ENCODE data around the gene RCC2.
"Not testable (repeated sequence)": the region's sequence is repeated elsewhere in the genome, so short reads cannot be mapped to it uniquely, and the experiment has no call there.

RCC2 gene

GRCh38 chr1:17466359-17466758, 26.9 kb upstream of the RCC2 start:
- Histone ChIP-seq H3K9me3 (ENCODE audit: control insufficient read depth, insufficient read depth, low read length) (no peaks in the 10 kb centered on the region), H3K4me1 (ENCODE audit: control insufficient read depth, insufficient read depth, low read length) (peaks cover 6% of the 10 kb centered on the region), H3K36me3 (ENCODE audit: control insufficient read depth, insufficient read depth, low read length) (no peaks in the 10 kb centered on the region), H3K9ac (ENCODE audit: low read depth, low read length) (no peak overlapping the region), H3K4me3 (ENCODE audit: low read depth, low read length) (no peak overlapping the region), H3K27me3 (ENCODE audit: control insufficient read depth, insufficient read depth, low read length) (peaks cover 4% of the 10 kb centered on the region)

GRCh38 chr1:17465228-17465627, 25.8 kb upstream of the RCC2 start:
- Histone ChIP-seq H3K36me3 (ENCODE audit: control insufficient read depth, insufficient read depth, low read length) (no peaks in the 10 kb centered on the region), H3K4me3 (ENCODE audit: low read depth, low read length) (no peak overlapping the region), H3K9me3 (ENCODE audit: control insufficient read depth, insufficient read depth, low read length) (no peaks in the 10 kb centered on the region), H3K9ac (ENCODE audit: low read depth, low read length) (no peak overlapping the region), H3K4me1 (ENCODE audit: control insufficient read depth, insufficient read depth, low read length) (peaks cover 3% of the 10 kb centered on the region), H3K27me3 (ENCODE audit: control insufficient read depth, insufficient read depth, low read length) (peaks cover 4% of the 10 kb centered on the region)

GRCh38 chr1:17463991-17464390, 24.5 kb upstream of the RCC2 start:
- H3K4me3 ChIP-seq (ENCODE audit: low read depth, low read length), result no peak overlapping the region
- no peaks in the 10 kb centered on the region for H3K9me3 ChIP-seq (ENCODE audit: control insufficient read depth, insufficient read depth, low read length)
- H3K9ac ChIP-seq (ENCODE audit: low read depth, low read length), result no peak overlapping the region
- peaks cover 4% of the 10 kb centered on the region for H3K27me3 ChIP-seq (ENCODE audit: control insufficient read depth, insufficient read depth, low read length)
- H3K4me1 ChIP-seq (ENCODE audit: control insufficient read depth, insufficient read depth, low read length), result peaks cover 3% of the 10 kb centered on the region
- H3K36me3 ChIP-seq (ENCODE audit: control insufficient read depth, insufficient read depth, low read length), result no peaks in the 10 kb centered on the region

- no peaks in the 10 kb centered on the region for H3K36me3 ChIP-seq (ENCODE audit: control insufficient read depth, insufficient read depth, low read length)
- H3K4me3 ChIP-seq (ENCODE audit: low read depth, low read length), result no peak overlapping the region
- H3K27me3 ChIP-seq (ENCODE audit: control insufficient read depth, insufficient read depth, low read length), result peaks cover 3% of the 10 kb centered on the region
- no peaks in the 10 kb centered on the region for H3K9me3 ChIP-seq (ENCODE audit: control insufficient read depth, insufficient read depth, low read length)
- no peaks in the 10 kb centered on the region for H3K4me1 ChIP-seq (ENCODE audit: control insufficient read depth, insufficient read depth, low read length)
- H3K9ac ChIP-seq (ENCODE audit: low read depth, low read length), result no peak overlapping the region
Observed at GRCh38 chr1:17462669-17463068, 23.2 kb upstream of the RCC2 start.

DNA sequence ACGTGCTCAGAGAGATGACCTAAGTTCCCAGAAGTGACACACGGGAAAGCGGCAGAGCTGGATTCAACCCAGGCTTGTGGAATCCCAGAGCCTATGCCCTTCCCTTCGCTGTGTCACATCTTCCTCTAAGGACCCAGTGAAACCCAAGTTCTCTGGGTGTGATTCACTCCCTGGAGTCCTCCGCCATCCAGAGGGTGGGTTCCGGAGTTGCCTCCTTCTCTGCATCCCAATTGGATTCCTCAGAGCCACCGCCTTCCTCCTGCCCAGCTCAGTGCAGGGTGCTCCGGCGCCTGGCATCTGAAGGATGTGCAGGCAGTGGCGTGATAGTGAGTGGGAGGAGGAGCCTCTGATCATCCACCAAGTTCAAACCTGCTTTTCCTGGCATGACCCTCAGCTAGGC, 20.7 kb upstream of the RCC2 start:
- H3K27me3 ChIP-seq (ENCODE audit: control insufficient read depth, insufficient read depth, low read length), result no peaks in the 10 kb centered on the region

DNA sequence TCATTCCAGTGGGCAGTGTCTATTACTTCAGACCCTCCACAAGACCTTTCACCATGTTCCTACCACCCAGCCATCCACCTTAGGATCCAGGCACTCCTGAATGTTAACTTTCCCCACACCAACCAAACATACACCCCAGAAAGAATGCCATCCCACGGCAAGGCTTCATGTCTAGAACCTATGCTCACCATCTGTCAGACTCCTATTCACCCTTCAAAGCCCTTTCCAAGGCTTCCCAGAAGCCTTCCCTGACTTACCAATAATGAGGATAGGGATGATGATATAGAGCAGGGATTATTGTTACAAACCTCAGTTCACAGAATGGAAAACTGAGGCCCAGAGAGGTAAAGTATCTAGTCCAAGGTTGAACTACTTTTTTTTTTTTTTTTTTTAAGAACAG, 19.3 kb upstream of the RCC2 start:
- H3K9ac ChIP-seq (ENCODE audit: low read depth, low read length), result no peak overlapping the region
- H3K9me3 ChIP-seq (ENCODE audit: control insufficient read depth, insufficient read depth, low read length), result no peaks in the 10 kb centered on the region
- no peaks in the 10 kb centered on the region for H3K27me3 ChIP-seq (ENCODE audit: control insufficient read depth, insufficient read depth, low read length)
- no peaks in the 10 kb centered on the region for H3K36me3 ChIP-seq (ENCODE audit: control insufficient read depth, insufficient read depth, low read length)
- no peak overlapping the region for H3K4me3 ChIP-seq (ENCODE audit: low read depth, low read length)
- H3K4me1 ChIP-seq (ENCODE audit: control insufficient read depth, insufficient read depth, low read length), result no peaks in the 10 kb centered on the region

More for the DNA sequence above, 20.7 kb upstream of the RCC2 start:
- H3K36me3 ChIP-seq (ENCODE audit: control insufficient read depth, insufficient read depth, low read length), result no peaks in the 10 kb centered on the region
- no peaks in the 10 kb centered on the region for H3K4me1 ChIP-seq (ENCODE audit: control insufficient read depth, insufficient read depth, low read length)
- H3K9ac ChIP-seq (ENCODE audit: low read depth, low read length), result no peak overlapping the region
- H3K9me3 ChIP-seq (ENCODE audit: control insufficient read depth, insufficient read depth, low read length), result no peaks in the 10 kb centered on the region
- no peak overlapping the region for H3K4me3 ChIP-seq (ENCODE audit: low read depth, low read length)

DNA sequence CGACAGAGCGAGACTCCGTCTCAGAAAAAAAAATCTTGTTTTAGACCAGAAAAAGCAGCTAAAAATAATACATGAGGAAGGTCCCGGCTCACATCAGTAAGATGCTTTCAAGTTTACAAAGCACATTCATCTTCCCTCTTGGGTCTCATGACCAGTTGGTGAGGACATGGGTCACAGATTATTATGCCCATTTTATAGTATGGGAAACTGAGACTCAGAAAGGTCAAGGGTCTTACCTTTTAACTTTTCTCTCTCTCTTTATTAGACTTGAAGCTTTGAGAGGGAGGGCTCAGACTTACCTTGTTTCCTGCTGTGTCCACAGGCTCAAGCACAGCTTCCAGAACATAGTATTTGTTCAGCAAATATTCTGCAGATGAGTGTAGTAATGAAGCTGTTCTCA, 13.2 kb upstream of the RCC2 start:
- Histone ChIP-seq H3K4me1 (ENCODE audit: control insufficient read depth, insufficient read depth, low read length) (no peaks in the 10 kb centered on the region), H3K36me3 (ENCODE audit: control insufficient read depth, insufficient read depth, low read length) (no peaks in the 10 kb centered on the region), H3K9ac (ENCODE audit: low read depth, low read length) (no peak overlapping the region), H3K27me3 (ENCODE audit: control insufficient read depth, insufficient read depth, low read length) (no peaks in the 10 kb centered on the region), H3K4me3 (ENCODE audit: low read depth, low read length) (no peak overlapping the region), H3K9me3 (ENCODE audit: control insufficient read depth, insufficient read depth, low read length) (no peaks in the 10 kb centered on the region)

DNA sequence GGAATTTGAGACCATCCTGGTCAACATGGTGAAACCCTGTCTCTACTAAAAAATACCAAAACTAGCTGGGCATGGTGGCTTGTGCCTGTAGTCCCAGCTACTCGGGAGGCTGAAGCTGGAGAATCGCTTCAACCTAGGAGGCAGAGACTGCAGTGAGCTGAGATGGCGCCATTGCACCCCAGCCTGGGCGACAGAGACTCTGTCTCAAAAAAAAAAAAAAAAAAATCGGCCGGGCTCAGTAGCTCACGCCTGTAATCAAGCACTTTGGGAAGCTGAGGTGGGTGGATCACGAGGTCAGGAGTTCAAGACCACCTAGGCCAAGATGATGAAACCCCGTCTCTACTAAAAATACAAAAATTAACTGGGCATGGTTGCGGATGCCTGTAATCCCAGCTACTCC, 12.7 kb upstream of the RCC2 start:
- H3K36me3 ChIP-seq (ENCODE audit: control insufficient read depth, insufficient read depth, low read length); H3K4me3 ChIP-seq (ENCODE audit: low read depth, low read length); H3K27me3 ChIP-seq (ENCODE audit: control insufficient read depth, insufficient read depth, low read length); H3K4me1 ChIP-seq (ENCODE audit: control insufficient read depth, insufficient read depth, low read length); H3K9me3 ChIP-seq (ENCODE audit: control insufficient read depth, insufficient read depth, low read length): not testable (repeated sequence)
- peak overlapping the region; percentile 12 for H3K9ac ChIP-seq (ENCODE audit: low read depth, low read length)

- Histone ChIP-seq H3K4me3 (ENCODE audit: low read depth, low read length) (no peak overlapping the region), H3K9ac (ENCODE audit: low read depth, low read length) (peak overlapping the region; percentile 12), H3K36me3 (ENCODE audit: control insufficient read depth, insufficient read depth, low read length) (no peaks in the 10 kb centered on the region)
Observed at GRCh38 chr1:17451731-17452130, 12.3 kb upstream of the RCC2 start.

DNA sequence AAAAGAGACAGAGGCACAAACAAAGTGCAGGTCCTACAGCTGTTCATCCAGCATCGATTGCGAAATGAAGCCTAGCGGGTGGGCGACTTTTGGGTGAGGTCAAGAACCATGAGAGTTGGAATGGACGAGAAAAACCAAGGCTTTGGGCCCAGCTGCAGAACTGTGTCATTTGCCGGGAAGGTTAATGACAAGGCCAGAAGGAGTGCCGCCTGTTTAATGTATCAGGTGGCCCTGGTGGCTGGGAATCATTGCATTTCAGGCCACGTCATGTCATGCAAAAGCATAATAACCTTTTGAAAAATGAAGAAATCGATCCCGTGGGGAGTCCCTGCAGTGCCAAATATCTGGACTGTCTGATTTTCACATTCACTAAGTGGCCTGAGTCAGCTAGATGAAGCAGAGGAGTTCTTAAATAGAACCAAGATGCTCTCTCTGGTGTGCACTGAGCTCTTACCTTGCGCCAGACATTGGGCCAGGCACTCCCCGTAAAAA, 8.1 kb upstream of the RCC2 start:
- Histone ChIP-seq H3K9ac (ENCODE audit: low read depth, low read length) (no peak overlapping the region), H3K27me3 (ENCODE audit: control insufficient read depth, insufficient read depth, low read length) (no peaks in the 10 kb centered on the region), H3K36me3 (ENCODE audit: control insufficient read depth, insufficient read depth, low read length) (no peaks in the 10 kb centered on the region), H3K4me3 (ENCODE audit: low read depth, low read length) (no peak overlapping the region), H3K9me3 (ENCODE audit: control insufficient read depth, insufficient read depth, low read length) (no peaks in the 10 kb centered on the region), H3K4me1 (ENCODE audit: control insufficient read depth, insufficient read depth, low read length) (no peaks in the 10 kb centered on the region)

More at GRCh38 chr1:17451731-17452130, 12.3 kb upstream of the RCC2 start:
- no peaks in the 10 kb centered on the region for H3K4me1 ChIP-seq (ENCODE audit: control insufficient read depth, insufficient read depth, low read length)
- no peaks in the 10 kb centered on the region for H3K9me3 ChIP-seq (ENCODE audit: control insufficient read depth, insufficient read depth, low read length)
- H3K27me3 ChIP-seq (ENCODE audit: control insufficient read depth, insufficient read depth, low read length), result no peaks in the 10 kb centered on the region

- Histone ChIP-seq H3K36me3 (ENCODE audit: control insufficient read depth, insufficient read depth, low read length) (no peaks in the 10 kb centered on the region), H3K4me1 (ENCODE audit: control insufficient read depth, insufficient read depth, low read length) (peaks cover 15% of the 10 kb centered on the region), H3K4me3 (ENCODE audit: low read depth, low read length) (no peak overlapping the region), H3K9ac (ENCODE audit: low read depth, low read length) (no peak overlapping the region), H3K9me3 (ENCODE audit: control insufficient read depth, insufficient read depth, low read length) (no peaks in the 10 kb centered on the region), H3K27me3 (ENCODE audit: control insufficient read depth, insufficient read depth, low read length) (peaks cover 4% of the 10 kb centered on the region)
Observed at GRCh38 chr1:17442841-17443240, 3.4 kb upstream of the RCC2 start.

GRCh38 chr1:17441993-17442357, 2.5 kb upstream of the RCC2 start:
- Histone ChIP-seq H3K9ac (ENCODE audit: low read depth, low read length) (no peak overlapping the region), H3K4me3 (ENCODE audit: low read depth, low read length) (no peak overlapping the region)

More at GRCh38 chr1:17441993-17442357, 2.5 kb upstream of the RCC2 start:
- Histone ChIP-seq H3K27me3 (ENCODE audit: control insufficient read depth, insufficient read depth, low read length) (peaks cover 4% of the 10 kb centered on the region), H3K4me1 (ENCODE audit: control insufficient read depth, insufficient read depth, low read length) (peaks cover 17% of the 10 kb centered on the region), H3K36me3 (ENCODE audit: control insufficient read depth, insufficient read depth, low read length) (no peaks in the 10 kb centered on the region), H3K9me3 (ENCODE audit: control insufficient read depth, insufficient read depth, low read length) (no peaks in the 10 kb centered on the region)

Data from iPS-15b (cell line).